Measurements from ENCODE around the gene MYDGF. TPM values are rescaled to one million over a fixed set of nuclear protein-coding genes. Genes with fewer than 3 reads are reported as not detected.

MYDGF gene
- total RNA-seq, 1 donor from 2014 or later = 23.4 TPM

DNA sequence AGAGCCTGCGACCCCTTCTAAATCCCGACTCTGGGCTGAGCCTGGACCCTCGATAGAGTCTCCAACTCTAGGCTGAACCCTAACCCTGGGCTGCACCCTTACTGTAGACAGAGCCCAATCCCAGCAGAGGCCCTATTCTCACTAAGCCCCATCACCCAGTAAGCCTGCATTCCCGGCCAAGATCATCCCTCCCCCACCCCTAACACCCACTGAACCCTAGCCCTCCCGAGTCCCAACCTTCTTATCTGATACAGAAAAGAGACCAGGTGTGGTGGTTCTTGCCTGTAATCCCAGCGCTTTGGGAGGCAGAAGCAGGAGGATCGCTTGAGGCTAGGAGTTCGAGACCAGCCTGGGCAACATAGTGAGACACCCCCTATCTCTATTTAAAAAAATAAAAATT, 33.4 kb downstream of the MYDGF start:
- Histone ChIP-seq H3K36me3 (no peaks in the 10 kb centered on the region), H3K4me2 (peak overlapping the region; percentile 78), H3K27ac (no peak overlapping the region), H3F3A (ENCODE audit: low read depth) (peaks cover 10% of the 10 kb centered on the region), H3K79me2 (ENCODE audit: low read depth) (no peaks in the 10 kb centered on the region), H4K20me1 (ENCODE audit: low read depth) (no peaks in the 10 kb centered on the region), H2AFZ (replicated peaks) (peak overlapping the region; percentile 90), H3K9me3 (ENCODE audit: low read depth) (no peaks in the 10 kb centered on the region), H3K4me1 (peaks cover 4% of the 10 kb centered on the region), H3K27me3 (peaks cover 15% of the 10 kb centered on the region), H3K9ac (no peak overlapping the region), H3K4me3 (peak overlapping the region; percentile 53)
- TF ChIP-seq, protein P1, sequence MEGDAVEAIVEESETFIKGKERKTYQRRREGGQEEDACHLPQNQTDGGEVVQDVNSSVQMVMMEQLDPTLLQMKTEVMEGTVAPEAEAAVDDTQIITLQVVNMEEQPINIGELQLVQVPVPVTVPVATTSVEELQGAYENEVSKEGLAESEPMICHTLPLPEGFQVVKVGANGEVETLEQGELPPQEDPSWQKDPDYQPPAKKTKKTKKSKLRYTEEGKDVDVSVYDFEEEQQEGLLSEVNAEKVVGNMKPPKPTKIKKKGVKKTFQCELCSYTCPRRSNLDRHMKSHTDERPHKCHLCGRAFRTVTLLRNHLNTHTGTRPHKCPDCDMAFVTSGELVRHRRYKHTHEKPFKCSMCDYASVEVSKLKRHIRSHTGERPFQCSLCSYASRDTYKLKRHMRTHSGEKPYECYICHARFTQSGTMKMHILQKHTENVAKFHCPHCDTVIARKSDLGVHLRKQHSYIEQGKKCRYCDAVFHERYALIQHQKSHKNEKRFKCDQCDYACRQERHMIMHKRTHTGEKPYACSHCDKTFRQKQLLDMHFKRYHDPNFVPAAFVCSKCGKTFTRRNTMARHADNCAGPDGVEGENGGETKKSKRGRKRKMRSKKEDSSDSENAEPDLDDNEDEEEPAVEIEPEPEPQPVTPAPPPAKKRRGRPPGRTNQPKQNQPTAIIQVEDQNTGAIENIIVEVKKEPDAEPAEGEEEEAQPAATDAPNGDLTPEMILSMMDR (IDR thresholded peaks at IDR 0.05) = no peak
- TF ChIP-seq EZH2 (IDR thresholded peaks at IDR 0.05) (no peak), EZH2phosphoT487 (IDR thresholded peaks at IDR 0.05) (no peak)
- H3K9me3 Mint-ChIP-seq = no peaks in the 10 kb centered on the region
- H3K36me3 Mint-ChIP-seq = no peaks in the 10 kb centered on the region
- peak overlapping the region; percentile 75 for H3K4me3 Mint-ChIP-seq
- H3K27ac Mint-ChIP-seq = peak overlapping the region; percentile 57
- H3K27me3 Mint-ChIP-seq (ENCODE audit: insufficient read depth, low read depth) = peaks cover 21% of the 10 kb centered on the region
- DNase-seq (ENCODE audit: low spot score) = no peak
- H3K4me1 Mint-ChIP-seq = peaks cover 23% of the 10 kb centered on the region

DNA sequence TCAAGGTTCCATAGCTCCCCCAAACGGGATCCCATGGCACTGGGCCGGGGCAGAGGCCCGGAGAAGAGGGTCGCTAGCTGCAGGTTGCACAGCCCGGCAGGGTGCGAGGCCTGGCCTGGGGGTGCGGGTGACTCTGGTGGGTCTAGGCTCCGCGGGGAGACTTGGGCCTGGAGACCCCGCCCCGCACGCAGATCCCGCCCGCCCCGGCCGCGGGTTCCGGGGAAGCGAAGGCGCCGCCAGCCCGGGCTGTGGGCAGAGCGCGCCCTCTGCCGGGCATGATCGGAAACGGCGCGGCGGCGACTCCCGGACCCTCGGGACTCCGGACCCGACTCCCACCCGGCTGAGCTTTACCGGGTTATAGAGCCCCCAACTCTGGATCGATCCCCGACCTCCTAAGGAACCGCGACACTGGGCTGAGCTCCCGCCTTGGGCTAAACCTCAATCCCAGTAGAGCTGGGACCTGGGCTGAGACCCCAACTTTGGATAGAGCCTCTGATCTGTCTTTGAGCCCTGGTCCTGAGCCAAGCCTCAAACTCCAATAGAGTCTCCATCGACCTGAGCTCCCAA, 33.9 kb downstream of the MYDGF start:
- Histone ChIP-seq H3K4me1 (peaks cover 4% of the 10 kb centered on the region), H3K4me2 (peak overlapping the region; percentile 78), H3K27me3 (peaks cover 15% of the 10 kb centered on the region), H3K9ac (no peak overlapping the region), H3K36me3 (no peaks in the 10 kb centered on the region), H2AFZ (replicated peaks) (peak overlapping the region; percentile 90), H4K20me1 (ENCODE audit: low read depth) (no peaks in the 10 kb centered on the region), H3K4me3 (peak overlapping the region; percentile 53), H3K27ac (no peak overlapping the region), H3K79me2 (ENCODE audit: low read depth) (no peaks in the 10 kb centered on the region), H3F3A (ENCODE audit: low read depth) (peaks cover 10% of the 10 kb centered on the region), H3K9me3 (ENCODE audit: low read depth) (no peaks in the 10 kb centered on the region)
- TF ChIP-seq EZH2phosphoT487 (IDR thresholded peaks at IDR 0.05) (no peak), EZH2 (IDR thresholded peaks at IDR 0.05) (no peak)
- TF ChIP-seq, protein P1 (IDR thresholded peaks at IDR 0.05) = peak; percentile 93
- Mint-ChIP-seq H3K9me3 (no peaks in the 10 kb centered on the region), H3K4me1 (peaks cover 24% of the 10 kb centered on the region), H3K4me3 (peak overlapping the region; percentile 75), H3K36me3 (no peaks in the 10 kb centered on the region), H3K27me3 (ENCODE audit: insufficient read depth, low read depth) (peaks cover 21% of the 10 kb centered on the region), H3K27ac (peak overlapping the region; percentile 57)
- DNase-seq (ENCODE audit: low spot score) = peak; percentile 88

DNA sequence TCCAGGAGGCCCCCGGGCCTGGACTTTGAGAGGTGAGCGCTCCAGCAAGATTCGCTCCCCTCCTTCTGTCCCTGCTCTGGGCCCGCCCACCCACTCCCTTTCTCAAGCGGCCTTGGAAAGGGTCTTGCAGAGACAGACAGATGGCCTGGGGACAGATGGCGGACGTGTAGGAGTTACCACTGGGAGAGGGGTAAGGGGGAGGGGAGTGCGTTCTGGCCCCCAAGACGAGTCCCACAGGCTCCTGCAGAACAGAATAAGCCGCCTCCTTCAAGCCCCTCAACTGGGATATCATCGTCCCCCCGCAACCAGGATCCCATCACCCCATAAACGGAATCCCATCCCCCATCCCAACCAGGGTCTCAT, 34.4 kb downstream of the MYDGF start:
- H3K9me3 Mint-ChIP-seq = no peaks in the 10 kb centered on the region
- no peaks in the 10 kb centered on the region for H3K79me2 ChIP-seq (ENCODE audit: low read depth)
- no peaks in the 10 kb centered on the region for H3K9me3 ChIP-seq (ENCODE audit: low read depth)
- no peak overlapping the region for H3K27ac Mint-ChIP-seq
- H3F3A ChIP-seq (ENCODE audit: low read depth) = peaks cover 10% of the 10 kb centered on the region
- H3K27me3 Mint-ChIP-seq (ENCODE audit: insufficient read depth, low read depth) = peaks cover 21% of the 10 kb centered on the region
- peak overlapping the region; percentile 53 for H3K4me3 ChIP-seq
- DNase-seq (ENCODE audit: low spot score) = peak; percentile 39
- no peaks in the 10 kb centered on the region for H3K36me3 Mint-ChIP-seq
- peak overlapping the region; percentile 74 for H3K4me3 Mint-ChIP-seq
- H3K4me1 Mint-ChIP-seq = peaks cover 26% of the 10 kb centered on the region
- H3K36me3 ChIP-seq = no peaks in the 10 kb centered on the region
- TF ChIP-seq, protein P1 (IDR thresholded peaks at IDR 0.05) = no peak
- TF ChIP-seq EZH2phosphoT487 (IDR thresholded peaks at IDR 0.05) = no peak
- H3K9ac ChIP-seq = no peak overlapping the region
- peaks cover 15% of the 10 kb centered on the region for H3K27me3 ChIP-seq
- peak overlapping the region; percentile 78 for H3K4me2 ChIP-seq
- peaks cover 4% of the 10 kb centered on the region for H3K4me1 ChIP-seq
- H2AFZ ChIP-seq (replicated peaks) = peak overlapping the region; percentile 90
- H3K27ac ChIP-seq = no peak overlapping the region
- H4K20me1 ChIP-seq (ENCODE audit: low read depth) = no peaks in the 10 kb centered on the region
